Prostate gland (tissue), 2 donors: ENCODE data around the gene FRMD4B. TPM values are rescaled to one million over a fixed set of nuclear protein-coding genes. Genes with fewer than 3 reads are reported as not detected.

Experiments
- DNase-seq: peaks from one replicate; pipeline ENCODE4 v3.0.0-alpha.2; 2019; ENCODE audit warnings: low spot score
- H3K27ac ChIP-seq, 2 donors: fragments of 200-600 bp; sonication (generic); 2 replicates each; pipeline ENCODE4 v1.5.1; 2017 to 2019
- H3K27me3 ChIP-seq: fragments of 200-600 bp; sonication (generic); replicated peaks from 2 replicates; pipeline ENCODE4 v1.5.1; 2019; ENCODE audit not compliant: insufficient read depth
- H3K36me3 ChIP-seq, 2 donors: fragments of 200-600 bp; sonication (generic); 1 replicate in 1 of 2; 2 replicates in 1 of 2; pipeline versions ENCODE4 v1.5.1 to v1.8.1; 2017 to 2019
- H3K4me1 ChIP-seq: fragments of 200-600 bp; sonication (generic); replicated peaks from 2 replicates; pipeline ENCODE4 v1.5.1; 2019
- H3K4me3 ChIP-seq, 2 donors: fragments of 200-600 bp; sonication (generic); 2 replicates each; pipeline ENCODE4 v1.5.1; 2017 to 2019
- H3K9me3 ChIP-seq: fragments of 200-600 bp; sonication (generic); 2 replicates; pipeline ENCODE4 v1.5.1; 2017
- CTCF ChIP-seq, 4 experiments: fragments of 200-600 bp in 2 of 4; fragments of 450-650 bp in 2 of 4; sonication (generic) in 2 of 4; IDR thresholded peaks; 1 replicate in 3 of 4; 2 replicates in 1 of 4; pipeline ENCODE4 v1.5.1; 2016 to 2019; ENCODE audit warnings: antibody characterized with exemption in 4 of 4, mild to moderate bottlenecking in 2 of 4, moderate library complexity in 2 of 4
- POLR2A ChIP-seq: fragments of 450-650 bp; IDR thresholded peaks from one replicate; pipeline ENCODE4 v1.6.1; 2016; ENCODE audit warnings: antibody characterized with exemption, mild to moderate bottlenecking
- POLR2AphosphoS5 ChIP-seq: sonication (generic); formaldehyde crosslinking; IDR thresholded peaks from one replicate; pipeline ENCODE4 v1.6.1; 2017; ENCODE audit warnings: antibody characterized with exemption
- WGBS: methylation state at CpG from one replicate; pipeline ENCODE4 v1.1.5; 2018; 5-methylcytosine and 5-hydroxymethylcytosine counted together
- intact Hi-C: fragments of 100-400 bp; cut with DNase I; formaldehyde crosslinking; loops from one replicate; pipeline ENCODE4 v1.14.2; 2022
- total RNA-seq, 2 donors: library from RNA; depleted of rRNA; stranded (reverse); fragments of >200 nt; gene quantifications; one replicate each; pipeline ENCODE4 v1.1.0, GENCODE V29; 2016

FRMD4B gene
- total RNA-seq, 2 donors from 2014 or later: 31.0 to 41.4 TPM

- intact Hi-C loops: no loop called here
- no peaks in the 10 kb centered on the region for H3K27me3 ChIP-seq
- H3K27ac ChIP-seq: no peak overlapping the region
- no peak overlapping the region for H3K4me3 ChIP-seq
- no peaks in the 10 kb centered on the region for H3K36me3 ChIP-seq
- DNase-seq: no peak
- TF ChIP-seq CTCF (IDR thresholded peaks at IDR 0.05) (no peak), POLR2AphosphoS5 (no peak)
- no peaks in the 10 kb centered on the region for H3K9me3 ChIP-seq
- H3K4me1 ChIP-seq: no peaks in the 10 kb centered on the region
- 75% methylated on average over 3 of the region's 3 CpGs for WGBS
These were observed 6.2 kb downstream of the FRMD4B start for GRCh38 chr3:69379661-69380060.

- no peaks in the 10 kb centered on the region for H3K27me3 ChIP-seq
- TF ChIP-seq POLR2A (no peak), CTCF (IDR thresholded peaks at IDR 0.05) (no peak), POLR2AphosphoS5 (no peak)
- DNase-seq: no peak
- WGBS: 91% methylated on average over 3 of the region's 3 CpGs
- no peaks in the 10 kb centered on the region for H3K4me1 ChIP-seq
- H3K36me3 ChIP-seq: no peaks in the 10 kb centered on the region
- no peak overlapping the region for H3K27ac ChIP-seq
- H3K9me3 ChIP-seq: no peaks in the 10 kb centered on the region
- intact Hi-C loops: no loop called here
- no peak overlapping the region for H3K4me3 ChIP-seq
These were observed 7.6 kb downstream of the FRMD4B start for GRCh38 chr3:69378112-69378802.

GRCh38 chr3:69377262-69377661 is 8.6 kb downstream of the FRMD4B start:
- Histone ChIP-seq H3K9me3 (no peaks in the 10 kb centered on the region), H3K4me3 (no peak overlapping the region), H3K27me3 (no peaks in the 10 kb centered on the region), H3K27ac (no peak overlapping the region), H3K36me3 (no peaks in the 10 kb centered on the region), H3K4me1 (no peaks in the 10 kb centered on the region)
- intact Hi-C loops: no loop called here
- 89% methylated on average over 3 of the region's 3 CpGs for WGBS
- no peak for DNase-seq
- TF ChIP-seq POLR2AphosphoS5 (no peak), CTCF (IDR thresholded peaks at IDR 0.05) (no peak), POLR2A (no peak)

- 89% methylated on average over 2 of the region's 2 CpGs for WGBS
- TF ChIP-seq CTCF (IDR thresholded peaks at IDR 0.05) (no peak), POLR2A (no peak), POLR2AphosphoS5 (no peak)
- Histone ChIP-seq H3K27me3 (no peaks in the 10 kb centered on the region), H3K27ac (no peak overlapping the region), H3K9me3 (no peaks in the 10 kb centered on the region), H3K4me3 (no peak overlapping the region), H3K4me1 (no peaks in the 10 kb centered on the region), H3K36me3 (no peaks in the 10 kb centered on the region)
- no peak for DNase-seq
- intact Hi-C loops: no loop called here
These were observed 9.2 kb downstream of the FRMD4B start for GRCh38 chr3:69376731-69377130.

- 88% methylated on average over 5 of the region's 5 CpGs for WGBS
- H3K36me3 ChIP-seq: no peaks in the 10 kb centered on the region
- H3K27ac ChIP-seq: no peak overlapping the region
These were observed 14.1 kb downstream of the FRMD4B start for GRCh38 chr3:69371816-69372215.

More at GRCh38 chr3:69371816-69372215, 14.1 kb downstream of the FRMD4B start:
- Histone ChIP-seq H3K27me3 (no peaks in the 10 kb centered on the region), H3K9me3 (no peaks in the 10 kb centered on the region), H3K4me3 (no peak overlapping the region), H3K4me1 (no peaks in the 10 kb centered on the region)
- intact Hi-C loops: no loop called here
- no peak for TF ChIP-seq POLR2A
- TF ChIP-seq CTCF (IDR thresholded peaks at IDR 0.05): no peak
- TF ChIP-seq POLR2AphosphoS5: no peak
- DNase-seq: no peak
